ENCODE measurements around the gene TBCB.

DNA sequence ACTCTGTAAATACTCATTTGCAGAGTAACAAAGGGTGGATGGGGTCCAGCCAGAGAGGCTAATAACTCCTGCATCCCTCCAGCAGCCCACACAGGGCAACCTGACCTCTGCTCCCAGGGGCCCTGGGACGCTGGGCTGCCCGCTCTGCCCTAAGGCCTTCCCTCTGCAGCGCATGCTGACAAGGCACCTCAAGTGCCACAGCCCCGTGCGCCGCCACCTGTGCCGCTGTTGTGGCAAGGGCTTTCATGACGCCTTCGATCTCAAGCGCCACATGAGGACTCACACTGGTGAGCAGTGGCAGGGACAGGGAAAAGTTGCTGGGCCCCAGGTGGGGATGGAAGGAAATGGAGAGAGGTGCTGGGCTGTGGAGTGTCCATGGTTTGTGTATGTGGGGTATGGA, 2.6 kb upstream of the TBCB start:
- TF ChIP-seq, protein P1, sequence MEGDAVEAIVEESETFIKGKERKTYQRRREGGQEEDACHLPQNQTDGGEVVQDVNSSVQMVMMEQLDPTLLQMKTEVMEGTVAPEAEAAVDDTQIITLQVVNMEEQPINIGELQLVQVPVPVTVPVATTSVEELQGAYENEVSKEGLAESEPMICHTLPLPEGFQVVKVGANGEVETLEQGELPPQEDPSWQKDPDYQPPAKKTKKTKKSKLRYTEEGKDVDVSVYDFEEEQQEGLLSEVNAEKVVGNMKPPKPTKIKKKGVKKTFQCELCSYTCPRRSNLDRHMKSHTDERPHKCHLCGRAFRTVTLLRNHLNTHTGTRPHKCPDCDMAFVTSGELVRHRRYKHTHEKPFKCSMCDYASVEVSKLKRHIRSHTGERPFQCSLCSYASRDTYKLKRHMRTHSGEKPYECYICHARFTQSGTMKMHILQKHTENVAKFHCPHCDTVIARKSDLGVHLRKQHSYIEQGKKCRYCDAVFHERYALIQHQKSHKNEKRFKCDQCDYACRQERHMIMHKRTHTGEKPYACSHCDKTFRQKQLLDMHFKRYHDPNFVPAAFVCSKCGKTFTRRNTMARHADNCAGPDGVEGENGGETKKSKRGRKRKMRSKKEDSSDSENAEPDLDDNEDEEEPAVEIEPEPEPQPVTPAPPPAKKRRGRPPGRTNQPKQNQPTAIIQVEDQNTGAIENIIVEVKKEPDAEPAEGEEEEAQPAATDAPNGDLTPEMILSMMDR (conservative IDR thresholded peaks at IDR 0.05; ENCODE audit: low read depth, low read length) = no peak
- TF ChIP-seq POLR2A (IDR thresholded peaks at IDR 0.05; ENCODE audit: low read depth, low read length) = no peak
- TF ChIP-seq CEBPB (IDR thresholded peaks at IDR 0.05; ENCODE audit: low read depth, low read length) = no peak
- TF ChIP-seq RCOR1 (IDR thresholded peaks at IDR 0.05; ENCODE audit: insufficient replicate concordance, low read length) = no peak
- TF ChIP-seq NFE2L2 (IDR thresholded peaks at IDR 0.05; ENCODE audit: low read depth, low read length) = no peak
- TF ChIP-seq FOS (IDR thresholded peaks at IDR 0.05; ENCODE audit: low read depth, low read length) = no peak
- no peak for TF ChIP-seq RAD21 (IDR thresholded peaks at IDR 0.05; ENCODE audit: low read length)
- TF ChIP-seq, protein P2, sequence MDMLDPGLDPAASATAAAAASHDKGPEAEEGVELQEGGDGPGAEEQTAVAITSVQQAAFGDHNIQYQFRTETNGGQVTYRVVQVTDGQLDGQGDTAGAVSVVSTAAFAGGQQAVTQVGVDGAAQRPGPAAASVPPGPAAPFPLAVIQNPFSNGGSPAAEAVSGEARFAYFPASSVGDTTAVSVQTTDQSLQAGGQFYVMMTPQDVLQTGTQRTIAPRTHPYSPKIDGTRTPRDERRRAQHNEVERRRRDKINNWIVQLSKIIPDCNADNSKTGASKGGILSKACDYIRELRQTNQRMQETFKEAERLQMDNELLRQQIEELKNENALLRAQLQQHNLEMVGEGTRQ (IDR thresholded peaks at IDR 0.05; ENCODE audit: low read depth, low read length) = no peak
- no peak for TF ChIP-seq MXI1 (IDR thresholded peaks at IDR 0.05; ENCODE audit: borderline replicate concordance, low read depth, low read length)
- TF ChIP-seq RFX5 (IDR thresholded peaks at IDR 0.05; ENCODE audit: low read depth, low read length) = no peak
- TF ChIP-seq BHLHE40 (IDR thresholded peaks at IDR 0.05; ENCODE audit: low read depth, low read length) = no peak
